ENCODE results near the gene ZMIZ1.
"Not testable (repeated sequence)": the region's sequence is repeated elsewhere in the genome, so short reads cannot be mapped to it uniquely, and the experiment has no call there.

ZMIZ1 gene

GRCh38 chr10:79326361-79327089, 257.8 kb downstream of the ZMIZ1 start:
- no peak for DNase-seq (ENCODE audit: low spot score)

DNA sequence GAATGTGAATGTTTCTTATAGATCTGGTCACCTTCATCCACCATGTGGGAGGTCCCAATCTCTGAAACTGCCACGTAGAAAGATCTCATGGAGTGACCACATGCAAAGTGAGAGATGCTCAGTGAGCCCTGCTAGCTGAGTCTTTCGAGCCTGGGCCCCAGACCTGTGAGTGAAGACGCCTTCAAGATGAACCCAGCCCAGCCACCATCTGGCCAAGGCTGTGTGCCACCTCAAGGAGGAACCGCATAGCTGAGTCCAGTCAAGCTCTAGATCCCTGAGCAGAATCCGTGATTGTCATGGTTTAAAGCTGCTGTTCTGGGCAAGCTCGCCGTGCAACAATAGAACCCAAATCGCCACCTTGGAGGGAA, 258.3 kb downstream of the ZMIZ1 start:
- no peak for DNase-seq (ENCODE audit: low spot score)

DNA sequence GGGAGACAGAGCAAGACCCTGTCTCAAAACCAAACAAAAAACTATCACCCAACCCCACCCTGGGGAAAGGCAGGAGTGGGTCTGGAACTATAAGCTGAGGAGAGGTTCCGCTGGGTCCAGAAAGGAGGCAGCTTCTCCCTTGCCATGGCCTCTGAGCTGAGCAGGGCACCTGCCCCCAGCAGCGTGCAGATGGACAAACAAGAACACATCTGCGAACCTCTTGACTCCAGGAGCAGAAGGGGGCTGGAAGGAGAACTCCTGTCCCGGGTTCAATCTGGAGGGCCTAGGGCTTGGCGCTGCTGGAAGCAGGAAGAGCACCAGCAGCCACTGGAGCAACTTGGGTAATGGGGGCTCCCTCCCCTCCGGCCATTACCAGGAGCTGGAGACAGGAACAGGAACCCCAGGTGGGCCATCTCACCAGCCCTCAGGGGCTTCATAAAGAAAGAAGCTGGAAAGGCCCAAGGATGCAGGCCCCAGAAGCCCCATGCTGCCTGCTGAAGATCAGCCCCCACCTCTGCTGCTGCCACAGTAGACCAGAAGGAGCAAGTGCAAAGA, 259.5 kb downstream of the ZMIZ1 start:
- no peak for DNase-seq (ENCODE audit: low spot score)

DNA sequence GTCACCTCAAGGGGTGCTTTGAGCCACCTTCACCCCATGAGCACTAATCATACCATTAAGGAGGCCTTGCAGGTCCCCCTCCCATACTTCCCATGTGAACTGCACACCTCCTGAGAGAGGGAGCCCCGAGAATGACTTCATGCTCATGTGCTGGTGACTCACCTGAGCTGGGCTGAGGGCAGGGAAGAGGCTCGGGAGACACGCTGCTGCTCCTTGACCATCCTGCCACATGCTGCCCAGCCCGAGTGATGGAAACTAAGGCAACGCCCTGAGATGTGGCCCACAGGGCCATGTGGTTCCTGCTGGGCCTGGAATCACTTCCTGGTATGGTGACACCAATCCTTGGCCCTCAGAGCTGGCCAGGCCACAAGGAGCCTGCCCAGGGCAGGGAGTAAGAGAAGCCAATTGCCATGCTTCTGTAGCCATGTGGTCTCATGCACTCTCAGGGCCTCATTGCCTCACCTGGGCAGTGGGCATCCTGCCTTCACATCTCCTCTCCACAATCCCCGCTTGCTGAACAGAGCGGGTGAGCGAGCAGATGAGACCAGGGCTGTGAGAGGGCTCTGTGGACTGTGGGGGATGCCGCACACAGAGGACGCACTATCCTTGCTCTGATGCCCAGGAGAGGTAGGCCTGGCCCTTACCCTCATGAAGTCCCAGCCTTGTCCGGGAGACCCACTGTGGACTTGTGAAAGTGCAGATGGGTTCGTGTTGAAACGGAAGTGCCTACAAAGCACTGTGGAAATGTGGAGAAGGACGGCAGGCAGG, 260.2 kb downstream of the ZMIZ1 start:
- DNase-seq (ENCODE audit: low spot score), result peak; percentile 24

DNA sequence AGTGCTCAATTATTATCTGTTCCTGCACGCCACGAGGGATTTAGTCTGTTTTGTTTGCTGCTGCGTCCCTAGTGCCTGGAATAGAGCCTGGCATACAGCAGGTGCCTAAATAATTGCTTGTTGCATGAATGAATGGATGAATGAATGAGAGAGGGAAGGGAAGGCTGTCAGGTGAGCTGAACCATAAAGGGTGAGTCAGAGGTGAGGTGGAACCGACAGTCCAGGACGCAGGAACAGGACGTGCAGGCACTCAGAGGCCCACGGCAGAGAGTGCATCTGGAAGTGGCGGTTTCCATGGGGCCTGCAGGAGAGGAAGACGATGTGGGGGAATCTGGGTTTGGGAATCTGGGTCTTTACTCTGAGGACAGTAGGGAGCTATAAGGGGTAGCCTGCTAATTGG, 260.8 kb downstream of the ZMIZ1 start:
- no peak for DNase-seq (ENCODE audit: low spot score)

DNA sequence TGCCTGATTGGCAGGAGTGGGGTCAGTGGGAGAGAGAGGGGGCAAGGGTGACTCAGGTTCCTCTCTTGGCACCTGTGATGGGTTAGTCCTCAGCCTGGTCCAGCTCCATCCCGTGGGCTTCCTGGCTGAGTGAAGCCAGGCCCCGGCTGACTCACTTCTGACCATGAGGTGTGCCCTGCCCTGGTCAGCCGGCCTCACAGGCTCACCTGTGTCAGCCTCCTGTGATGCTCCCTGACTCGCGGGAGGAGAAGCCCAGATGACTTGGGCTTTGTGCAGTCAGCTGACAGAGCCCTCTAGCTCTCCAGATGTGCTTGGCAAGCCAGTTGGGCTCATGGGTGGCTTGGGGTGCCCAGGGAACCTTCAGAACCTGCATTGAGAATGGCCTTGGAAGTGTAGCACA, 262.5 kb downstream of the ZMIZ1 start:
- no peak for DNase-seq (ENCODE audit: low spot score)

- peak; percentile 83 for DNase-seq (ENCODE audit: low spot score)
These were observed 262.9 kb downstream of the ZMIZ1 start for GRCh38 chr10:79331709-79332108.

DNA sequence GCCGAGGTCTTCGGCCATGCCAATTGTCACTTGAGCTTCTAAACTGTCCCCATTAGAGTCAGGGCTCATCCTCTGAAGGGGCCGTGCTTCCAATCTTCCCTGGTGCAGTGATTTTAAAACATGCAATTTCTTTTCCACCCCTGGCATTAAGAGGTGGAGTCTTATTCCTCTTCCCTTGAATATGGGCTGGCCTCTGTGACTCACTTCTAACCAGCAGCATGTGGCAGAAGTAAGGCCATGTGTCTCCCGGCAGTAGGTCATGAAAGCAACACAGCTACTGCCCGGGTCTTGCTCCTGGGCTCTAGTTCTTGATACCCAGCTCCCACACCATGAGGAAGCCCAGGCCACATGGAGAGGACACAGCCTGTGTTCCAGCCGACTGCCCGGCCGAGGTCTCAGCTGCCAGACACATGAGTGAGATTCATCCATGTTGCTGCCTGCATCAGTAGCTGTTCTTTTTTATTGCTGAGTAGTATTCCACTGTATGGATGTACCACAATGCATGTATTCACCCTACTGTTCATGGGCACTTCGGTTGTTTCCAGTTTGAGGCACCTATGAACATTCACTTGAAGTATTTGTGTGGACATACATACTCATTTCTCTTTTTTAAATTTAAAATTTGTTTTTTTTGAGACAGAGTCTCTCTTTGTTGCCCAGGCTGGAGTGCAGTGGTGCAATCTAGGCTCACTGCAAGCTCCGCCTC, 264.0 kb downstream of the ZMIZ1 start:
- DNase-seq (ENCODE audit: low spot score), result not testable (repeated sequence)

- DNase-seq (ENCODE audit: low spot score), result no peak
These were observed 264.7 kb downstream of the ZMIZ1 start for GRCh38 chr10:79333513-79333912.

DNA sequence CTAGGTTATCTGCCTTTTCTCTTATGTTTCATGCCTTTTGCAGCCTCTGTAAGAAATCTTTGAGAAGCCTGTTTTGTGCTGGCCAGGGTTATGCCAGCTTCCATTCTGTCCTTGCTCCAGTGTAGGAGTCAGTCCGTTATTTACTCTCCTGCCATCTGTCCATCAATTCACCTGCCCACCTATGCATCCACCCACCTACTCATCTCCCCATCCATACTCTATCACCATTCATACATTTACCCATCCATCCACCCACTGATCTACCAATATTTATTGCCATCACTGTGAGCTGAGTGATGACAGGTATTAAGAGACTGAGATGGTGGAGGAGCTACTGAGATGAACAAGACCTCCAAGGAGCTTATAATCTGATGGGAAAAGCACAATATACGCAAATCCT, 265.8 kb downstream of the ZMIZ1 start:
- DNase-seq (ENCODE audit: low spot score), result no peak

- DNase-seq (ENCODE audit: low spot score), result no peak
These were observed 266.3 kb downstream of the ZMIZ1 start for GRCh38 chr10:79335094-79335469.

DNA sequence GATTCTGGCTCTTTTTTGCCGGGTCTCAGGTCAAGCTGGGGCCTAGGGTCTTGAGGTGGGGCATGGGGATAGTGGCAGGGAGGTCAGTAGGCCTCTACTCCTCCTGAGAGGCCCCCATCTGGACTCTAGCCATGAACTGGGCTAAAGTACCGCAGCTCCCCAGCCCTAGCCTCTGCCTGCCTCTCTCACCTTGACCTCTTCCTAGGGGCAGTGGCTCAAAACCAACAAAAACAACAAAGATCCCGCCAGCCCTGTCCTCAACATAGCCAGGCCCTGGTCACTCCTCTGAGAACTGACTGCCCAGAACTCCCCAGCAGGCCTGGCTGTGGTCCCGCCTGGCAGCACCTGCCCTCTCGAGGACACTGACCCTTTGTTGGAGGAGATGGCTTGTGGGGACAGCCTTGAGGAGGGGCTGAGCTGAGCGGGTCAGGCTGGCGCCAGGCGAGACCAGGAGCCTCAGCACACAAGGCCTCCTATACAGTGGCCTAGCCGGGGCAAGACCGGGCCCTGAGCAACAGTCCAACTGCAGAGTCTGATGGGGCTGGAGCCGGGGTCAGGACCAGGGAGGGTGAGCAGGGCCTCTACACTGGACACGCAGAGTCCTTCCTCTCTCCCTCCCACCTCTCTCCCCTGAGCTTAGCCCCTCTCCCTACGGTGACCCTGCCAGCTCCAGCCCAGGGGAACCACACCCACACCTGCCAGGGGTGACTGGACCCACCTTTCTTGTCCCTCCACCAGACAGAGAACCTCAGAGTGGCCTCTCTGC, 266.9 kb downstream of the ZMIZ1 start:
- no peak for DNase-seq (ENCODE audit: low spot score)

- DNase-seq (ENCODE audit: low spot score), result no peak
These were observed 267.5 kb downstream of the ZMIZ1 start for GRCh38 chr10:79336276-79336675.

DNA sequence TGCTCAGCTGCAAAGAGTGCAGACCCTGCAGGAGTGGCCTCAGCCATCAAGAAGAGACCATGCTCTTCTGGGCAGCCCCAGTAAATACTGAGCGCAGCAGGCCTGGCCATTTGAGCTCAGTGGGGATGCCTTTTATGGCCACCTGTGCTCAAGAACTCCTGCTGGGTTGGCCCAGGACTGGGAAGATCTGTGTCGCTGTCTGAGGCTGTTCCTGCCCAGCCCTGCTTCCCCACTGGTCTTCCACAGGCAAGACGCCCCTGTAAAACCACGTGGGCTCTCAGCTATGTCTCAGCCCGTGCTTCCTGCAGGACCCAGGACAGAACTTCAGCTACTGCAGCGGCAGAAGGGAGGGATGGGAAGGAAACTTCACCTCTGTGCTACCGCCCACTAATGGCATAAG, 268.0 kb downstream of the ZMIZ1 start:
- no peak for DNase-seq (ENCODE audit: low spot score)

DNA sequence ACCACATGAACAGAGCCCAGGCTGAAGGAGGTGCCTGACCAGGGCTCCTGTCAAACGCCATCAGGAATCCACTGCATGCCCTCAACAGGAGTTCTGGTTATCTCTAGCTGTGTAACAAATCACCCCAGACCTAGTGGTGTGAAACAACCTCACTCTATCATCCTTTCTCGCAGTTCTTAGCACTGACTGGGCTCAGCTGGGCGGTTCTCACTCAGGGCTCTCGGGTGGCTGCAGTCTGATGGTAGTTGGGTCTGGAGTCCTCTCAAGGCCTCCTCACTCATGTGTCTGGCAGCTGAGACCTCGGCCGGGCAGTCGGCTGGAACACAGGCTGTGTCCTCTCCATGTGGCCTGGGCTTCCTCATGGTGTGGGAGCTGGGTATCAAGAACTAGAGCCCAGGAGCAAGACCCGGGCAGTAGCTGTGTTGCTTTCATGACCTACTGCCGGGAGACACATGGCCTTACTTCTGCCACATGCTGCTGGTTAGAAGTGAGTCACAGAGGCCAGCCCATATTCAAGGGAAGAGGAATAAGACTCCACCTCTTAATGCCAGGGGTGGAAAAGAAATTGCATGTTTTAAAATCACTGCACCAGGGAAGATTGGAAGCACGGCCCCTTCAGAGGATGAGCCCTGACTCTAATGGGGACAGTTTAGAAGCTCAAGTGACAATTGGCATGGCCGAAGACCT, 269.2 kb downstream of the ZMIZ1 start:
- not testable (repeated sequence) for DNase-seq (ENCODE audit: low spot score)

DNA sequence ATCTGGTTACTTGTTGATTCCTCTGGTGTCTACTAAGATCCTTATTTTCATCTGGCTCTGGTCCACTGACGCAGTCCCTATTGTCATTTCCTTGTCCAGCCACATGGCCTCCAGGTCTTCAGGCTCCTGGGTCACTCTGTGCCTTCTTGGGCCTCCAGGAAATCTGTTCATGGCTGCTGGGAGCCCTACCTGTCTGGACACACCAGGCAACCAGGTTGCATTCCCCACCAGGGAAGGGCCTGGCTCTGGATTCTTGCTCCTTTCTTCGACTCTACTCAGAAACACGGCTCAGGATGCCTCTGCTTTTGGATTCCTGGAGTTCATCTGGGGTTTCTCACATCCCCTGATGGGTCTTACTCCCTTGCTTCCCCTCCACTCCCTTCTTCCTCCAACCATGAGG, 270.5 kb downstream of the ZMIZ1 start:
- DNase-seq (ENCODE audit: low spot score), result no peak

GRCh38 chr10:79340646-79341244, 272.0 kb downstream of the ZMIZ1 start:
- DNase-seq (ENCODE audit: low spot score), result no peak

DNA sequence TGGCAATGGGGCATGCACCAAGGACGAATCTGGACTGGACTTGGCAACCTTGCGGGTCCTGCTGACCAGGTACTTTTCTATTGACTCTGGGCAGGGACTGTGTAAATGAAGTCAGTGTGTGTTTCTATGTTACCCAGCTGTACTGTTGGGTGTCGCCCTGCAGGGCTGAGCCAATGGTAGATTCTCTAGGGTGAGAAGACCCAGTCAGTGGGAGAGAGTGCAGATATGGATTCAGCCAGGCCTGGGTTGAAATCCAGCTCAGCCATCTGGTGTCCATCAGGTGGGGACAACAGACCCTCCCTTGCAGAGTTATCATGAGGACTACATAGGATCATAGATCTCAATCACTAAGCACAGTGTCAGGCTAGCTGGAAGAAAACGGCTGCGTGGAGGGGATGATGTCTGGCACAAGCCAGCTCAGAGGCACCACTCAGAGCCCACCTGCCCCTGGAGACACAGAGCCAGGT, 273.6 kb downstream of the ZMIZ1 start:
- DNase-seq (ENCODE audit: low spot score), result no peak

GRCh38 chr10:79342811-79343561, 274.2 kb downstream of the ZMIZ1 start:
- DNase-seq (ENCODE audit: low spot score), result peak; percentile 64

All from AG20443 (cell line).